ENCODE data around the gene MIDN. TPM values are rescaled to one million over a fixed set of nuclear protein-coding genes. Genes with fewer than 3 reads are reported as not detected.

Gene MIDN
- total and polyA plus RNA-seq, 2 of the 4 experiments (the other 2 are of a cell fraction) = 2.5 to 26.0 TPM

DNA sequence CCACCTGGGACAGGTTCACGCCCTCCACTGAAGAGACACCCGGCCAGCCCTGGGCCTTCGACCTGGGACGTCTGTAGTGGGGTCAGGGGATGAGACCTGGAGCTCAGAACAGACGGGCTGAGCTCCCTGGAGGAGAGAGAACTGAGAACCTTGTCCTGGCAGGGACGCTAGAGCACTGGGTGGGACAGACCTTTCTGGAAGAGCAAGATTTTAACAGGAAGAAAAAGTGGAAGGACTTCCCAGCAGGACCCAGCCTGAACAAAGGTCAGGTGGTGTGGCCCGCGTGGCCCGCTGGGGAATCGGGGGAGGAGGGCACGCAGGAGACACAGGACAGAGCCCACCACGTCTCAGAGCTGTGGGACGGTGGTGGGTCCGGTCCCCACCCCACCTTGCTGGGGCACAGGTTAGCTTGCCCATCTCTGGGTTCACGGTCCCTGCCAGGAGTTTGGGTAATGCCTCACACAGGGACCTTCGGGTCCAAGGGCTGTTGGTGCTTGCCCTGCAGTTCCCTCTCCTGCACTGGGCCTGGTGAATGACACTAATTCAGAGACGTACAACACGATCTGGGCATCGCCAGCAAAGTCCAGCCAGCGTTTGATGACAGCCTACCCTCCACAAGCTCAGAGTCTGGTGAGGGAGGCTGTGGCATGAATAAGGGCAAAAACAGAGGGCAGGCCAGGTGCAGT lies 36.1 kb downstream of the MIDN start:
- H3K9ac ChIP-seq (ENCODE audit: low read depth, low read length) = no peak overlapping the region
- no peak overlapping the region for H3K4me2 ChIP-seq (ENCODE audit: low read depth, low read length)
- dilution Hi-C loops (cut with HindIII; ENCODE audit: low sequenced_read_pairs, unreplicated experiment) = no loop called here
- intact Hi-C loops (cut with micrococcal nuclease) = loop anchor here (2.0 kb wide), 1 partner anchor 94 kb away; no protein-coding TSS in a partner anchor
- H2BK5ac ChIP-seq (ENCODE audit: low read depth, low read length, poor library complexity, severe bottlenecking) = no peak overlapping the region
- no TSS peak for BruUV-seq (replicated peaks)
- H2BK20ac ChIP-seq (ENCODE audit: low read depth, low read length) = no peak overlapping the region
- no peak overlapping the region for H3K4me3 ChIP-seq (ENCODE audit: insufficient read depth, low read depth, low read length)
- no peaks in the 10 kb centered on the region for H3K36me3 ChIP-seq (ENCODE audit: control insufficient read depth, insufficient read depth, low read length)
- in situ Hi-C loops (cut with MboI; ENCODE audit: low sequenced_read_pairs) = loop anchor here (5.0 kb wide), 1 partner anchor 78 kb away; no protein-coding TSS in a partner anchor
- H3K18ac ChIP-seq (ENCODE audit: low read depth, low read length) = no peak overlapping the region
- H3K56ac ChIP-seq (ENCODE audit: extremely low read depth, insufficient read depth, low read length) = no peak overlapping the region
- H3K4ac ChIP-seq (ENCODE audit: low read depth, low read length) = no peak overlapping the region
- ATAC-seq (ENCODE audit: low read depth) (no peak), DNase-seq (no peak)
- 85% methylated on average over 10 of the region's 20 CpGs; no CpG with 5 or more reads in 1 of the 2 experiments for WGBS, 2 experiments (ENCODE audit: extremely low coverage in 2 of 2, insufficient read length in 1 of 2)
- no peak overlapping the region for H3K14ac ChIP-seq (replicated peaks; ENCODE audit: low read depth, low read length)
- peaks cover 0 to 10% of the 10 kb centered on the region in 2 experiments; a peak in 1 of 4 replicates for H3K79me1 ChIP-seq (ENCODE audit: low read depth in 1 of 2, low read length in 2 of 2)
- no peak overlapping the region for H2BK120ac ChIP-seq (ENCODE audit: low read depth, low read length)
- no peak overlapping the region for H2AK5ac ChIP-seq (ENCODE audit: low read depth, low read length)
- peaks cover 41% of the 10 kb centered on the region for H3K27me3 ChIP-seq (ENCODE audit: control insufficient read depth, insufficient read depth, low read length)
- ChIA-PET POLR2A (ENCODE audit: unreplicated experiment) (interaction anchor here (1.0 kb wide), 1 partner anchor 9 kb away, joined by 5 read pairs; the partner anchor contains the start of gene FAM174C), CTCF (no interaction called here)
- H2BK15ac ChIP-seq (ENCODE audit: low read depth, low read length) = no peak overlapping the region
- H3K9me3 ChIP-seq (ENCODE audit: control insufficient read depth, insufficient read depth, low read length) = no peaks in the 10 kb centered on the region
- H4K5ac ChIP-seq (ENCODE audit: low read depth, low read length) = no peak overlapping the region
- H3K27ac ChIP-seq (ENCODE audit: insufficient read depth, low read length) = no peak overlapping the region
- H4K91ac ChIP-seq (ENCODE audit: insufficient read depth, low read depth, low read length) = no peak overlapping the region
- H2AFZ ChIP-seq (replicated peaks; ENCODE audit: low read length, poor library complexity) = no peak overlapping the region
- peak overlapping the region; percentile 37 for H2AK9ac ChIP-seq (replicated peaks; ENCODE audit: low read depth, low read length, poor library complexity)
- H3K4me1 ChIP-seq (ENCODE audit: control insufficient read depth, insufficient read depth, low read length) = no peaks in the 10 kb centered on the region
- no peaks in the 10 kb centered on the region for H3K9me1 ChIP-seq (ENCODE audit: insufficient read depth, low read length)
- no peak overlapping the region for H3K23ac ChIP-seq (ENCODE audit: low read depth, low read length)
- no peak overlapping the region for H4K8ac ChIP-seq (ENCODE audit: low read depth in 2 of 2, low read length in 2 of 2)
- H4K20me1 ChIP-seq (ENCODE audit: insufficient read depth, low read length) = peaks cover 16% of the 10 kb centered on the region
- TF ChIP-seq MAZ (IDR thresholded peaks at IDR 0.05; ENCODE audit: borderline replicate concordance, low read depth, low read length) = no peak
- no peak for TF ChIP-seq ELK1 (IDR thresholded peaks at IDR 0.05; ENCODE audit: borderline replicate concordance, low read depth, low read length)
- TF ChIP-seq MAFK (IDR thresholded peaks at IDR 0.05; ENCODE audit: low read depth, low read length) = no peak
- no peak for TF ChIP-seq BHLHE40 (IDR thresholded peaks at IDR 0.05; ENCODE audit: low read depth, low read length)
- TF ChIP-seq NFE2L2 (IDR thresholded peaks at IDR 0.05; ENCODE audit: low read depth, low read length) = no peak
- no peak for TF ChIP-seq MXI1 (IDR thresholded peaks at IDR 0.05; ENCODE audit: borderline replicate concordance, low read depth, low read length)
- TF ChIP-seq RFX5 (IDR thresholded peaks at IDR 0.05; ENCODE audit: low read depth, low read length) = no peak
- TF ChIP-seq CEBPB (IDR thresholded peaks at IDR 0.05; ENCODE audit: low read depth, low read length) = no peak
- no peak for TF ChIP-seq RCOR1 (IDR thresholded peaks at IDR 0.05; ENCODE audit: insufficient replicate concordance, low read length)
- TF ChIP-seq, protein P1, sequence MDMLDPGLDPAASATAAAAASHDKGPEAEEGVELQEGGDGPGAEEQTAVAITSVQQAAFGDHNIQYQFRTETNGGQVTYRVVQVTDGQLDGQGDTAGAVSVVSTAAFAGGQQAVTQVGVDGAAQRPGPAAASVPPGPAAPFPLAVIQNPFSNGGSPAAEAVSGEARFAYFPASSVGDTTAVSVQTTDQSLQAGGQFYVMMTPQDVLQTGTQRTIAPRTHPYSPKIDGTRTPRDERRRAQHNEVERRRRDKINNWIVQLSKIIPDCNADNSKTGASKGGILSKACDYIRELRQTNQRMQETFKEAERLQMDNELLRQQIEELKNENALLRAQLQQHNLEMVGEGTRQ (IDR thresholded peaks at IDR 0.05; ENCODE audit: low read depth, low read length) = no peak
- TF ChIP-seq FOS (IDR thresholded peaks at IDR 0.05; ENCODE audit: low read depth, low read length) = no peak
- TF ChIP-seq CHD1 (IDR thresholded peaks at IDR 0.05; ENCODE audit: low read depth, low read length) = no peak
- no peak for TF ChIP-seq RAD21 (IDR thresholded peaks at IDR 0.05; ENCODE audit: low read length)
- TF ChIP-seq, protein P2, sequence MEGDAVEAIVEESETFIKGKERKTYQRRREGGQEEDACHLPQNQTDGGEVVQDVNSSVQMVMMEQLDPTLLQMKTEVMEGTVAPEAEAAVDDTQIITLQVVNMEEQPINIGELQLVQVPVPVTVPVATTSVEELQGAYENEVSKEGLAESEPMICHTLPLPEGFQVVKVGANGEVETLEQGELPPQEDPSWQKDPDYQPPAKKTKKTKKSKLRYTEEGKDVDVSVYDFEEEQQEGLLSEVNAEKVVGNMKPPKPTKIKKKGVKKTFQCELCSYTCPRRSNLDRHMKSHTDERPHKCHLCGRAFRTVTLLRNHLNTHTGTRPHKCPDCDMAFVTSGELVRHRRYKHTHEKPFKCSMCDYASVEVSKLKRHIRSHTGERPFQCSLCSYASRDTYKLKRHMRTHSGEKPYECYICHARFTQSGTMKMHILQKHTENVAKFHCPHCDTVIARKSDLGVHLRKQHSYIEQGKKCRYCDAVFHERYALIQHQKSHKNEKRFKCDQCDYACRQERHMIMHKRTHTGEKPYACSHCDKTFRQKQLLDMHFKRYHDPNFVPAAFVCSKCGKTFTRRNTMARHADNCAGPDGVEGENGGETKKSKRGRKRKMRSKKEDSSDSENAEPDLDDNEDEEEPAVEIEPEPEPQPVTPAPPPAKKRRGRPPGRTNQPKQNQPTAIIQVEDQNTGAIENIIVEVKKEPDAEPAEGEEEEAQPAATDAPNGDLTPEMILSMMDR (conservative IDR thresholded peaks at IDR 0.05; ENCODE audit: low read depth, low read length) = no peak
- no peak for TF ChIP-seq POLR2A (IDR thresholded peaks at IDR 0.05; ENCODE audit: low read depth, low read length)
